T1000 (cell line): Measurements from ENCODE around the gene LRRC4.

Source experiments
- DNase-seq: peaks from one replicate; lab custom pipeline; 2025; ENCODE audit warnings: mixed read lengths; lab: John Stamatoyannopoulos, UW

LRRC4 gene

GRCh38 chr7:127979113-127979727 lies 52.0 kb downstream of the LRRC4 start:
- no peak for DNase-seq

DNA sequence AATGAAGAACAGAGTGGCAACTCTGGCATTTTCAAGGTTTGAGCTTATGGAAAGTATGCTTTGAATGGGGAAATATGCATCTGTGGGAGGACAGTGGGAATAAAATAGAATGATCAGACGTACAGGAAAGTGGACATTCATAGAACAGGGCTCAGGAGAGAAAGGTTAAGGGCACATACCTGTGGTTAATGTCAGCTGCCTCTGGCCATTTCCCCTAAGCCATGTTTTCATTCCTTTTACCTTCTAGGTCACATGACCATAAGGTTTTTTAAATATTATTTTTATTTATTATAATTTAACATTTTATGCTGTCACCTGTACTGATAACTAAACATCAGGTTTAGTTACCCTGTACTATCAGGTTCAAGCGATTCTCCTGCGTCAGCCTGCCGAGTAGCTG lies 52.8 kb downstream of the LRRC4 start:
- no peak for DNase-seq
